Epithelial cell of esophagus (primary cell): Measurements from ENCODE around the gene CRB1.

Experiments used
- DNase-seq: peaks from one replicate; pipeline ENCODE4 v3.0.0; 2010; ENCODE audit warnings: low read depth
- H3K4me3 ChIP-seq: 2 replicates; pipeline ENCODE4 v1.5.1; 2011; ENCODE audit warnings: mild to moderate bottlenecking, low read length, control low read depth
- TF ChIP-seq, protein P1 (sequence below): IDR thresholded peaks from 2 replicates; pipeline ENCODE4 v1.5.1; 2011; ENCODE audit warnings: low read depth, mild to moderate bottlenecking, low read length, control low read depth, inconsistent platforms; ENCODE audit not compliant: insufficient read depth; ENCODE audit errors: missing control alignments

The CRB1 gene

DNA sequence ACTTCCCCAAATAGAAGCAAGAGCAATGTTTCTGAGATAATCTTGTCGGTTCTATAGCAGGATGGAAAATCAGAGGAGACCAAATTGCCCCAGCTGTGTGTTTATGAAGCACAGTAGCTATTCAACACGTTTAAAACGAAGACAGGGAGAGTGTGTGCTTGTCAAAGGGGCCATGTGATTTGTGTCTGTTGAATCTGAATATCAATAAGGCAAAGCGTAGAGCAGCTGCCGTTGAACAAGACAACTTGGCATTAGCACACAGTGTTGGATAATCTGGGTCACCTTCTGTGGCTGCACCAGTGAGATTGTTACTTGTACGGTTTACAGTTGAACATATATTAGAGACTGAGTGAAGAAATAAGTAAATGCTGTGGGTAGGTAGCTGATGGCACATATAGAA, 1.0 kb downstream of the CRB1 start:
- DNase-seq = no peak
- H3K4me3 ChIP-seq = no peak overlapping the region
- TF ChIP-seq, protein P1, sequence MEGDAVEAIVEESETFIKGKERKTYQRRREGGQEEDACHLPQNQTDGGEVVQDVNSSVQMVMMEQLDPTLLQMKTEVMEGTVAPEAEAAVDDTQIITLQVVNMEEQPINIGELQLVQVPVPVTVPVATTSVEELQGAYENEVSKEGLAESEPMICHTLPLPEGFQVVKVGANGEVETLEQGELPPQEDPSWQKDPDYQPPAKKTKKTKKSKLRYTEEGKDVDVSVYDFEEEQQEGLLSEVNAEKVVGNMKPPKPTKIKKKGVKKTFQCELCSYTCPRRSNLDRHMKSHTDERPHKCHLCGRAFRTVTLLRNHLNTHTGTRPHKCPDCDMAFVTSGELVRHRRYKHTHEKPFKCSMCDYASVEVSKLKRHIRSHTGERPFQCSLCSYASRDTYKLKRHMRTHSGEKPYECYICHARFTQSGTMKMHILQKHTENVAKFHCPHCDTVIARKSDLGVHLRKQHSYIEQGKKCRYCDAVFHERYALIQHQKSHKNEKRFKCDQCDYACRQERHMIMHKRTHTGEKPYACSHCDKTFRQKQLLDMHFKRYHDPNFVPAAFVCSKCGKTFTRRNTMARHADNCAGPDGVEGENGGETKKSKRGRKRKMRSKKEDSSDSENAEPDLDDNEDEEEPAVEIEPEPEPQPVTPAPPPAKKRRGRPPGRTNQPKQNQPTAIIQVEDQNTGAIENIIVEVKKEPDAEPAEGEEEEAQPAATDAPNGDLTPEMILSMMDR = no peak

DNA sequence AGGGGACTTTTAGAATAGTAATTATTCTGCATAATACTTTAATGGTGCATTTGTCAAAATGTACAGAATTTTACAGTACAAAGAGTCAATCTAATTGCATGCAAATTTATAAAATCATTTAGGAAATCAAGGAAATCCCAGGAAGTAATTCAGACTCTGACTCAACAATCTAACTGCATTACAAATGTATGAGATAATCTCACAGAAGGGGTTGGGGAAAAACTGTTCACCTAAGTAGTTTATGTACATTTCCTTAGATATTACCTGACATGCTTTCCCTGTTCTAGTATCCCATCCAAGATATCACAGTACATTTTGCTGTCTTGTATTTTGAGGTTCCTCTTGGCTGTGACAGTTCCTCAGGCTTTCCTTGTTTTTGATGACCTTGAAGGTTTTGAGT, 4.7 kb downstream of the CRB1 start:
- TF ChIP-seq, protein P1 = no peak
- H3K4me3 ChIP-seq = no peak overlapping the region
- peak; percentile 77 for DNase-seq

DNA sequence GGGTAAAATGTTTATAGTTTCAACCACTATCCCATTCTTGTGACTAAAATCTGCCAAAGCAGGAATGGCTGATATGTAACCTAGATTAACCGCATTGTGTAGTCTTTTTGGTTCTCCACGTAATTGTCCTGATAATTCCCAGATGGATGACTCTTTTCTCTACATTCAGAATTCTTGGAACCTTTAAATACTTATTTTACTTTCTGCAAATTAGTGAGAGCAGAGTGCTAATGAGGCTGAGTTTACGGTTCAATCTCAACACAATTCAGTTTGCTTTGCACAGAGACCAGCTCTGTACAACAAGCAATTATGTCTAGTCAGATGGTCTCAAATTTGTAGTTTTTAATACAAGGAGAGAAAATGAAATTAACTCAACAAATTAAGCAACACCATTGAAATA, 9.1 kb downstream of the CRB1 start:
- TF ChIP-seq, protein P1 = no peak
- DNase-seq = no peak
- no peak overlapping the region for H3K4me3 ChIP-seq

DNA sequence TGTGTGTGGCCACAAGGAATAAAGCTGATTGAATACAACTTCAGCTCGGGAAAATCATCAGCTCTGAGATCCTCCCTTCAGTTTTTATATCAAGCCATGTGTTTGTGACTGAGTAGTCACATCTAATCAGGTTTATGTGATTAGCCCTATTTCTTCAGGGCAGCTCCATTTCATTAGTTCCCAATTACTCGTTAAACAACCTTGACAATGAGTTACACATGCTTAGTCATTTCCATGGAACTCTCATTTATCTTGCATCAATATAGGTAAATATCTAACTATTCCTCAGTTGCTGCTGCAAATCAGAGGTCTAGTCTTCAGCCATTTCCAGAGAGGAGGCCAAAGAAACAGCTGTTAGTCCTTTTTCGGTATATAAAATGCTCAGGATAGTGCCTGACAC, 16.3 kb downstream of the CRB1 start:
- peak; percentile 31 for DNase-seq
- TF ChIP-seq, protein P1 = no peak
- no peak overlapping the region for H3K4me3 ChIP-seq

- no peak for DNase-seq
- TF ChIP-seq, protein P1 = no peak
- no peak overlapping the region for H3K4me3 ChIP-seq
These were observed 16.9 kb downstream of the CRB1 start for GRCh38 chr1:197284966-197285365.

DNA sequence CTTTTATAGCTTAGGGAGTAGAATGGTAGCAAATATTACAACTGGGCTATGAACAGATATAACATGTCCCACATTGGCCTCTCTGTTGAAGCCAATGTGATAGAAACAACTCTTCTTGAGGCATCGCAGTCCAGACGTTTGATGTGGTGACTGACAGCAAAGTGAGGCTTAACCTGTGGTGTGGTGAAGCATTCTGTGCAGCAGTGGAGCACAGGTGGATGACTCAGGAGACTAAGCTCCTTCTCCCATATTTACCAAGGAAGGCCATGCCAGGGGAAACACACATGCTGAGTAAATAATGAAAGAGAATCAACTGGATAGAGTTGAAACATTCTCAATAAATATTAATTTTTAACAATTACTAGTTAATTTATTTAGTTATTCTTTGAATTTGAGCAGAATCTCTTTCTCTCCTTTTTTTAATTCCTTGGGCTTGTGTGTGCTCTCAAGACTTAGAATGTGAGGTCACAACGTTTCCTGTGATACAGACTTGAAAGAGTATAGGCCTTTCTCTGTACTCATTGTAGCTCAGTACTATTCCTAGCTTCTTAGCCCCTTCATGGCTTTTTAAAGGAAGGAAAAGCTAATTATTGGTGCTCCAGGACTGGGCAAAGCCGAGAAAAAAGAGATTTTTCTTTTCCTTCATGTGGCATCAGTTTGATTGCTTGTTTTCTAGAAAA, 17.6 kb downstream of the CRB1 start:
- peak; percentile 54 for DNase-seq

GRCh38 chr1:197286634-197287033, 18.6 kb downstream of the CRB1 start:
- TF ChIP-seq, protein P1 = no peak
- DNase-seq = no peak
- no peak overlapping the region for H3K4me3 ChIP-seq

More for the DNA sequence above, 17.6 kb downstream of the CRB1 start:
- no peak overlapping the region for H3K4me3 ChIP-seq
- TF ChIP-seq, protein P1 = no peak
